ENCODE data around the gene SLC12A4. TPM values are rescaled to one million over a fixed set of nuclear protein-coding genes. Genes with fewer than 3 reads are reported as not detected.
A peak's percentile ranks its signal among the peaks of the same experiment; 100 is the strongest.
"Not testable (repeated sequence)": the region's sequence is repeated elsewhere in the genome, so short reads cannot be mapped to it uniquely, and the experiment has no call there.

Gene SLC12A4
- total and polyA plus RNA-seq, 7 donors = 18.3 to 89.5 (median 31.9) TPM

GRCh38 chr16:67975321-67976105 is 7.1 kb upstream of the SLC12A4 start:
- intact Hi-C loops (cut with DNase I) = no loop called here
- Histone ChIP-seq H3K4me3 (no peak overlapping the region), H3K4me1 (no peaks in the 10 kb centered on the region), H3K27ac (no peak overlapping the region), H3K27me3 (ENCODE audit: insufficient read depth in 3 of 3, low read length in 2 of 3) (no peaks in the 10 kb centered on the region), H3K9me3 (no peaks in the 10 kb centered on the region), H3K36me3 (ENCODE audit: insufficient read depth in 1 of 2, low read depth in 1 of 2) (no peaks in the 10 kb centered on the region)
- DNase-seq = no peak
- ATAC-seq = no peak
- TF ChIP-seq CTCF (IDR thresholded peaks at IDR 0.05) = no peak
- 72 to 85% (median 73%) methylated on average over 14 of the region's 14 CpGs for WGBS, 3 donors

- H3K4me3 ChIP-seq; ATAC-seq; H3K9me3 ChIP-seq; H3K27ac ChIP-seq; DNase-seq; H3K4me1 ChIP-seq; H3K36me3 ChIP-seq (ENCODE audit: insufficient read depth in 1 of 2, low read depth in 1 of 2); intact Hi-C loops (cut with DNase I); H3K27me3 ChIP-seq (ENCODE audit: insufficient read depth in 3 of 3, low read length in 2 of 3): not testable (repeated sequence)
- 89 to 92% (median 89%) methylated on average over 7 of the region's 7 CpGs for WGBS, 3 donors
Observed at GRCh38 chr16:67972285-67972684, 3.8 kb upstream of the SLC12A4 start.

GRCh38 chr16:67971111-67971510 is 2.7 kb upstream of the SLC12A4 start:
- WGBS, 3 donors = 70 to 92% (median 75%) methylated on average over 9 of the region's 9 CpGs
- Histone ChIP-seq H3K9me3 (no peaks in the 10 kb centered on the region), H3K27me3 (ENCODE audit: insufficient read depth in 3 of 3, low read length in 2 of 3) (no peaks in the 10 kb centered on the region), H3K36me3 (ENCODE audit: insufficient read depth in 1 of 2, low read depth in 1 of 2) (no peaks in the 10 kb centered on the region), H3K4me1 (peaks cover 14% of the 10 kb centered on the region), H3K4me3 (no peak overlapping the region), H3K27ac (no peak overlapping the region)
- intact Hi-C loops (cut with DNase I) = no loop called here
- no peak for TF ChIP-seq CTCF (IDR thresholded peaks at IDR 0.05)
- DNase-seq (no peak), ATAC-seq (no peak)

GRCh38 chr16:67969254-67970039 is 1.0 kb upstream of the SLC12A4 start:
- H3K4me3 ChIP-seq = peak overlapping the region; percentile 88
- DNase-seq (no peak), ATAC-seq (no peak)
- intact Hi-C loops (cut with DNase I) = no loop called here
- TF ChIP-seq CTCF (IDR thresholded peaks at IDR 0.05) = no peak
- H3K27ac ChIP-seq = peak overlapping the region; percentile 91
- H3K4me1 ChIP-seq = peaks cover 30% of the 10 kb centered on the region
- 63 to 65% (median 63%) methylated on average over 39 to 40 of the region's 40 CpGs for WGBS, 3 donors
- no peaks in the 10 kb centered on the region for H3K36me3 ChIP-seq (ENCODE audit: insufficient read depth in 1 of 2, low read depth in 1 of 2)
- no peaks in the 10 kb centered on the region for H3K9me3 ChIP-seq
- no peaks in the 10 kb centered on the region for H3K27me3 ChIP-seq (ENCODE audit: insufficient read depth in 3 of 3, low read length in 2 of 3)

- H3K27ac ChIP-seq = peak overlapping the region; percentile 91
- whole genome bisulfite sequencing, 3 donors = 2 to 6% (median 4%) methylated on average over 24 to 45 of the region's 45 CpGs
- intact Hi-C loops (cut with DNase I) = loop anchor here in 1 of 2 donors (2.0 kb wide), 1 partner anchor 19 kb away; no protein-coding TSS in a partner anchor
- ATAC-seq = peak; percentile 1 to 39 (median 20)
- no peaks in the 10 kb centered on the region for H3K27me3 ChIP-seq (ENCODE audit: insufficient read depth in 3 of 3, low read length in 2 of 3)
- no peaks in the 10 kb centered on the region for H3K9me3 ChIP-seq
- DNase-seq = peak; percentile 60 to 79
- peak overlapping the region; percentile 88 for H3K4me3 ChIP-seq
- no peak for TF ChIP-seq CTCF (IDR thresholded peaks at IDR 0.05)
- peaks cover 45% of the 10 kb centered on the region for H3K4me1 ChIP-seq
- peaks cover 0 to 6% of the 10 kb centered on the region in 2 donors for H3K36me3 ChIP-seq (ENCODE audit: insufficient read depth in 1 of 2, low read depth in 1 of 2)
Observed at GRCh38 chr16:67967958-67968399, 458 bp downstream of the SLC12A4 start.
